Measurements from ENCODE around the gene DCAF10. TPM values are rescaled to one million over a fixed set of nuclear protein-coding genes. Genes with fewer than 3 reads are reported as not detected.
A peak's percentile ranks its signal among the peaks of the same experiment; 100 is the strongest.

Gene DCAF10
- total and polyA plus RNA-seq, 2 of the 13 experiments (the other 11 are each of a cell fraction or from before 2014, with no cell fraction given) = 9.2 to 20.3 TPM

DNA sequence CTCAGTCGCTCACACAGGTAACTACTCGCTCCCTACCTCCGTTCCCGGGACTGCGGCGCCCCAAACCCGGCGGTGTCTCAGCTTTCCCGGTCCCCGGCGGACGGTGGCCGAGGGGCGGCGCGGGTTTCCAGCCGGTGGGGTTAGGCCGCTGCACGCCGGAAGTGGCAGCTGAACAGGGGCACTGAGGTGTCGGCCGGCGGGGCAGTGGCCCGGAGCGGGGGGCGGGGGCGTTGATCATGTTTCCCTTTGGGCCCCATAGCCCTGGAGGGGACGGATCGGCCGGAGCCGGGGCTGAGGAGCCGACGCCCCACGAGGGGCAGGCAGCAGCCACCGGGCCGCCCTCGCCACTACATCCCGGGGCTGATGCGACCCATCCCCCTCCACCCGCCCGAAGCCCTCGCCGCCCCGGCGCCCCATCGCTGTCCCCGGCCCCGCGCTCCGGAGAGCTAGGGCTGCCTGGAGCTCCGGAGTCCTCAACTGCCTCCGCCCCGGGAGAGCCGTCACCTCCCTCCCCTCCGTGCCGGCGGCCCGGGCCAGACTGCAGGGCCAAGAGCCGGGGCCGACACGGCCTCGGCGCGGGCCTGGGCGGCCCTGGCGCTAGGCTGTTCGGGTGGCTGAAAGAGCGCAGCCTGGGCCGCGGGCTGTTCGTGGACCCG is at the start of gene DCAF10 (continued):
- TF ChIP-seq KLF16 (CRISPR knock-in tag; IDR thresholded peaks at IDR 0.05) = peak in 1 of 2 experiments; percentile 98; a peak in 2 of 4 replicates
- TF ChIP-seq DMAP1 (CRISPR knock-in tag; IDR thresholded peaks at IDR 0.05) = peak; percentile 95
- TF ChIP-seq ZNF225 (CRISPR knock-in tag; IDR thresholded peaks at IDR 0.05) = peak; percentile 93; the same call in 1 of the 2 replicates
- no peak for TF ChIP-seq TBP (CRISPR knock-in tag; IDR thresholded peaks at IDR 0.05)
- TF ChIP-seq ZNF670 (CRISPR knock-in tag; IDR thresholded peaks at IDR 0.05; ENCODE audit: borderline replicate concordance) = peak; percentile 80; the same call in 1 of the 2 replicates
- TF ChIP-seq TOE1 (CRISPR knock-in tag; IDR thresholded peaks at IDR 0.05) = peak; percentile 84; the same call in 1 of the 2 replicates
- no peak for TF ChIP-seq ZSCAN12 (CRISPR knock-in tag; IDR thresholded peaks at IDR 0.05)
- TF ChIP-seq ZNF3 (CRISPR knock-in tag; IDR thresholded peaks at IDR 0.05) = peak; percentile 28; the same call in 1 of the 2 replicates
- TF ChIP-seq NFKB2 (CRISPR knock-in tag; IDR thresholded peaks at IDR 0.05; ENCODE audit: borderline replicate concordance) = peak; percentile 64; the same call in 1 of the 2 replicates
- no peak for TF ChIP-seq NONO (IDR thresholded peaks at IDR 0.05)
- peak; percentile 100 for TF ChIP-seq NONO (CRISPR knock-in tag; conservative IDR thresholded peaks at IDR 0.05)
- TF ChIP-seq, protein P1, sequence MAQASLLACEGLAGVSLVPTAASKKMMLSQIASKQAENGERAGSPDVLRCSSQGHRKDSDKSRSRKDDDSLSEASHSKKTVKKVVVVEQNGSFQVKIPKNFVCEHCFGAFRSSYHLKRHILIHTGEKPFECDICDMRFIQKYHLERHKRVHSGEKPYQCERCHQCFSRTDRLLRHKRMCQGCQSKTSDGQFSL (CRISPR knock-in tag; IDR thresholded peaks at IDR 0.05) = no peak
- TF ChIP-seq, protein P2, sequence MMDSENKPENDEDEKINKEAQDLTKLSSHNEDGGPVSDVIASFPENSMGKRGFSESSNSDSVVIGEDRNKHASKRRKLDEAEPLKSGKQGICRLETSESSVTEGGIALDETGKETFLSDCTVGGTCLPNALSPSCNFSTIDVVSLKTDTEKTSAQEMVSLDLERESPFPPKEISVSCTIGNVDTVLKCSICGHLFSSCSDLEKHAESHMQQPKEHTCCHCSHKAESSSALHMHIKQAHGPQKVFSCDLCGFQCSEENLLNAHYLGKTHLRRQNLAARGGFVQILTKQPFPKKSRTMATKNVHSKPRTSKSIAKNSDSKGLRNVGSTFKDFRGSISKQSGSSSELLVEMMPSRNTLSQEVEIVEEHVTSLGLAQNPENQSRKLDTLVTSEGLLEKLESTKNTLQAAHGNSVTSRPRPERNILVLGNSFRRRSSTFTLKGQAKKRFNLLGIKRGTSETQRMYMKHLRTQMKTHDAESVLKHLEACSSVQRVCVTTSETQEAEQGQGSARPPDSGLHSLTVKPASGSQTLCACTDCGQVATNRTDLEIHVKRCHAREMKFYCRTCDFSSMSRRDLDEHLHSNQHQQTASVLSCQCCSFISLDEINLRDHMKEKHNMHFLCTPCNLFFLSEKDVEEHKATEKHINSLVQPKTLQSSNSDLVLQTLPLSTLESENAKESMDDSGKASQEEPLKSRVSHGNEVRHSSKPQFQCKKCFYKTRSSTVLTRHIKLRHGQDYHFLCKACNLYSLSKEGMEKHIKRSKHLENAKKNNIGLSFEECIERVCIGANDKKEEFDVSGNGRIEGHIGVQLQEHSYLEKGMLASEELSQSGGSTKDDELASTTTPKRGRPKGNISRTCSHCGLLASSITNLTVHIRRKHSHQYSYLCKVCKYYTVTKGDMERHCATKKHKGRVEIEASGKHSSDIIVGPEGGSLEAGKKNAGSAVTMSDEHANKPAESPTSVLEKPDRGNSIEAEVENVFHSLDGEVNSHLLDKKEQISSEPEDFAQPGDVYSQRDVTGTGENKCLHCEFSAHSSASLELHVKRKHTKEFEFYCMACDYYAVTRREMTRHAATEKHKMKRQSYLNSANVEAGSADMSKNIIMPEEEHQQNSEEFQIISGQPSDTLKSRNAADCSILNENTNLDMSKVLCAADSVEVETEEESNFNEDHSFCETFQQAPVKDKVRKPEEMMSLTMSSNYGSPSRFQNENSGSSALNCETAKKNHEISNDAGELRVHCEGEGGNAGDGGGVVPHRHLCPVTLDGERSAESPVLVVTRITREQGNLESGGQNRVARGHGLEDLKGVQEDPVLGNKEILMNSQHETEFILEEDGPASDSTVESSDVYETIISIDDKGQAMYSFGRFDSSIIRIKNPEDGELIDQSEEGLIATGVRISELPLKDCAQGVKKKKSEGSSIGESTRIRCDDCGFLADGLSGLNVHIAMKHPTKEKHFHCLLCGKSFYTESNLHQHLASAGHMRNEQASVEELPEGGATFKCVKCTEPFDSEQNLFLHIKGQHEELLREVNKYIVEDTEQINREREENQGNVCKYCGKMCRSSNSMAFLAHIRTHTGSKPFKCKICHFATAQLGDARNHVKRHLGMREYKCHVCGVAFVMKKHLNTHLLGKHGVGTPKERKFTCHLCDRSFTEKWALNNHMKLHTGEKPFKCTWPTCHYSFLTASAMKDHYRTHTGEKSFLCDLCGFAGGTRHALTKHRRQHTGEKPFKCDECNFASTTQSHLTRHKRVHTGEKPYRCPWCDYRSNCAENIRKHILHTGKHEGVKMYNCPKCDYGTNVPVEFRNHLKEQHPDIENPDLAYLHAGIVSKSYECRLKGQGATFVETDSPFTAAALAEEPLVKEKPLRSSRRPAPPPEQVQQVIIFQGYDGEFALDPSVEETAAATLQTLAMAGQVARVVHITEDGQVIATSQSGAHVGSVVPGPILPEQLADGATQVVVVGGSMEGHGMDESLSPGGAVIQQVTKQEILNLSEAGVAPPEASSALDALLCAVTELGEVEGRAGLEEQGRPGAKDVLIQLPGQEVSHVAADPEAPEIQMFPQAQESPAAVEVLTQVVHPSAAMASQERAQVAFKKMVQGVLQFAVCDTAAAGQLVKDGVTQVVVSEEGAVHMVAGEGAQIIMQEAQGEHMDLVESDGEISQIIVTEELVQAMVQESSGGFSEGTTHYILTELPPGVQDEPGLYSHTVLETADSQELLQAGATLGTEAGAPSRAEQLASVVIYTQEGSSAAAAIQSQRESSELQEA (CRISPR knock-in tag; IDR thresholded peaks at IDR 0.05; ENCODE audit: not compliant biosample characterization) = peak; percentile 13
- peak; percentile 81 for TF ChIP-seq DR1 (CRISPR knock-in tag; IDR thresholded peaks at IDR 0.05)
- peak; percentile 96 for TF ChIP-seq THAP11 (CRISPR knock-in tag; IDR thresholded peaks at IDR 0.05)
- peak; percentile 79 for TF ChIP-seq PPARG (CRISPR knock-in tag; conservative IDR thresholded peaks at IDR 0.05)
- no peak for TF ChIP-seq RFX5 (IDR thresholded peaks at IDR 0.05; ENCODE audit: low read depth, low read length)
- TF ChIP-seq ZNF550 (CRISPR knock-in tag; IDR thresholded peaks at IDR 0.05; ENCODE audit: borderline replicate concordance) = peak; percentile 88; the same call in 1 of the 2 replicates
- TF ChIP-seq, protein P3, sequence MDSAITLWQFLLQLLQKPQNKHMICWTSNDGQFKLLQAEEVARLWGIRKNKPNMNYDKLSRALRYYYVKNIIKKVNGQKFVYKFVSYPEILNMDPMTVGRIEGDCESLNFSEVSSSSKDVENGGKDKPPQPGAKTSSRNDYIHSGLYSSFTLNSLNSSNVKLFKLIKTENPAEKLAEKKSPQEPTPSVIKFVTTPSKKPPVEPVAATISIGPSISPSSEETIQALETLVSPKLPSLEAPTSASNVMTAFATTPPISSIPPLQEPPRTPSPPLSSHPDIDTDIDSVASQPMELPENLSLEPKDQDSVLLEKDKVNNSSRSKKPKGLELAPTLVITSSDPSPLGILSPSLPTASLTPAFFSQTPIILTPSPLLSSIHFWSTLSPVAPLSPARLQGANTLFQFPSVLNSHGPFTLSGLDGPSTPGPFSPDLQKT (CRISPR knock-in tag; IDR thresholded peaks at IDR 0.05; ENCODE audit: borderline replicate concordance) = no peak
- peak; percentile 90 for TF ChIP-seq ZFX (CRISPR knock-in tag; IDR thresholded peaks at IDR 0.05; ENCODE audit: low read depth)
- peak; percentile 82; the same call in 1 of the 2 replicates for TF ChIP-seq ZNF20 (CRISPR knock-in tag; IDR thresholded peaks at IDR 0.05)
- no peak for TF ChIP-seq ZNF446 (CRISPR knock-in tag; IDR thresholded peaks at IDR 0.05)
- TF ChIP-seq NFE2L2 (IDR thresholded peaks at IDR 0.05; ENCODE audit: low read length) = no peak

All from HepG2 (cell line).